ENCODE measurements around the gene GARIN5A. TPM values are rescaled to one million over a fixed set of nuclear protein-coding genes. Genes with fewer than 3 reads are reported as not detected.

GARIN5A gene
- total and polyA plus RNA-seq, 2 experiments from 2014 or later, result 13.3 to 25.0 TPM

- Histone ChIP-seq H3K27me3 (ENCODE audit: insufficient read depth) (peaks cover 9% of the 10 kb centered on the region), H3F3A (replicated peaks; ENCODE audit: low read depth) (peaks cover 7% of the 10 kb centered on the region; the same call in 1 of the 2 replicates), H3K36me3 (ENCODE audit: insufficient read depth) (no peaks in the 10 kb centered on the region), H3K79me2 (replicated peaks; ENCODE audit: insufficient read depth) (no peaks in the 10 kb centered on the region), H3K4me2 (no peak overlapping the region), H2AFZ (no peak overlapping the region), H4K20me1 (replicated peaks; ENCODE audit: insufficient read depth) (no peaks in the 10 kb centered on the region), H3K4me3 (no peak overlapping the region), H3K9me2 (ENCODE audit: insufficient read depth) (0 out of 2 replicates have a peak, but pooled peaks cover 3% of the 10 kb centered on the region), H3K27ac (ENCODE audit: low read depth) (no peak overlapping the region), H3K4me1 (ENCODE audit: insufficient read depth) (peaks cover 22% of the 10 kb centered on the region)
- peaks cover 36% of the 10 kb centered on the region for H3K9me3 Mint-ChIP-seq
- no peak overlapping the region for H3K27ac Mint-ChIP-seq
- peaks cover 16% of the 10 kb centered on the region for H3K4me1 Mint-ChIP-seq
- H3K27me3 Mint-ChIP-seq (ENCODE audit: insufficient read depth, low read depth, poor library complexity), result peaks cover 18% of the 10 kb centered on the region
- no peak overlapping the region for H3K4me3 Mint-ChIP-seq
- TF ChIP-seq EZH2phosphoT487 (IDR thresholded peaks at IDR 0.05; ENCODE audit: unreplicated experiment) (no peak), CTCF (conservative IDR thresholded peaks at IDR 0.05; ENCODE audit: low read depth in 2 of 2) (no peak), CREB1 (CRISPR knock-in tag; IDR thresholded peaks at IDR 0.05; ENCODE audit: low read depth) (no peak), POLR2AphosphoS5 (IDR thresholded peaks at IDR 0.05; ENCODE audit: low read depth) (no peak), STAT1 (IDR thresholded peaks at IDR 0.05; ENCODE audit: unreplicated experiment) (no peak), NANOG (IDR thresholded peaks at IDR 0.05; ENCODE audit: borderline replicate concordance) (no peak), REST (IDR thresholded peaks at IDR 0.05; ENCODE audit: unreplicated experiment) (no peak), ZNF114 (CRISPR knock-in tag; IDR thresholded peaks at IDR 0.05) (no peak), EZH2 (IDR thresholded peaks at IDR 0.05; ENCODE audit: low read depth, unreplicated experiment) (no peak), ZNF331 (CRISPR knock-in tag; IDR thresholded peaks at IDR 0.05; ENCODE audit: low read depth) (no peak), JUNB (IDR thresholded peaks at IDR 0.05; ENCODE audit: unreplicated experiment) (no peak)
- TF ChIP-seq, protein P1, sequence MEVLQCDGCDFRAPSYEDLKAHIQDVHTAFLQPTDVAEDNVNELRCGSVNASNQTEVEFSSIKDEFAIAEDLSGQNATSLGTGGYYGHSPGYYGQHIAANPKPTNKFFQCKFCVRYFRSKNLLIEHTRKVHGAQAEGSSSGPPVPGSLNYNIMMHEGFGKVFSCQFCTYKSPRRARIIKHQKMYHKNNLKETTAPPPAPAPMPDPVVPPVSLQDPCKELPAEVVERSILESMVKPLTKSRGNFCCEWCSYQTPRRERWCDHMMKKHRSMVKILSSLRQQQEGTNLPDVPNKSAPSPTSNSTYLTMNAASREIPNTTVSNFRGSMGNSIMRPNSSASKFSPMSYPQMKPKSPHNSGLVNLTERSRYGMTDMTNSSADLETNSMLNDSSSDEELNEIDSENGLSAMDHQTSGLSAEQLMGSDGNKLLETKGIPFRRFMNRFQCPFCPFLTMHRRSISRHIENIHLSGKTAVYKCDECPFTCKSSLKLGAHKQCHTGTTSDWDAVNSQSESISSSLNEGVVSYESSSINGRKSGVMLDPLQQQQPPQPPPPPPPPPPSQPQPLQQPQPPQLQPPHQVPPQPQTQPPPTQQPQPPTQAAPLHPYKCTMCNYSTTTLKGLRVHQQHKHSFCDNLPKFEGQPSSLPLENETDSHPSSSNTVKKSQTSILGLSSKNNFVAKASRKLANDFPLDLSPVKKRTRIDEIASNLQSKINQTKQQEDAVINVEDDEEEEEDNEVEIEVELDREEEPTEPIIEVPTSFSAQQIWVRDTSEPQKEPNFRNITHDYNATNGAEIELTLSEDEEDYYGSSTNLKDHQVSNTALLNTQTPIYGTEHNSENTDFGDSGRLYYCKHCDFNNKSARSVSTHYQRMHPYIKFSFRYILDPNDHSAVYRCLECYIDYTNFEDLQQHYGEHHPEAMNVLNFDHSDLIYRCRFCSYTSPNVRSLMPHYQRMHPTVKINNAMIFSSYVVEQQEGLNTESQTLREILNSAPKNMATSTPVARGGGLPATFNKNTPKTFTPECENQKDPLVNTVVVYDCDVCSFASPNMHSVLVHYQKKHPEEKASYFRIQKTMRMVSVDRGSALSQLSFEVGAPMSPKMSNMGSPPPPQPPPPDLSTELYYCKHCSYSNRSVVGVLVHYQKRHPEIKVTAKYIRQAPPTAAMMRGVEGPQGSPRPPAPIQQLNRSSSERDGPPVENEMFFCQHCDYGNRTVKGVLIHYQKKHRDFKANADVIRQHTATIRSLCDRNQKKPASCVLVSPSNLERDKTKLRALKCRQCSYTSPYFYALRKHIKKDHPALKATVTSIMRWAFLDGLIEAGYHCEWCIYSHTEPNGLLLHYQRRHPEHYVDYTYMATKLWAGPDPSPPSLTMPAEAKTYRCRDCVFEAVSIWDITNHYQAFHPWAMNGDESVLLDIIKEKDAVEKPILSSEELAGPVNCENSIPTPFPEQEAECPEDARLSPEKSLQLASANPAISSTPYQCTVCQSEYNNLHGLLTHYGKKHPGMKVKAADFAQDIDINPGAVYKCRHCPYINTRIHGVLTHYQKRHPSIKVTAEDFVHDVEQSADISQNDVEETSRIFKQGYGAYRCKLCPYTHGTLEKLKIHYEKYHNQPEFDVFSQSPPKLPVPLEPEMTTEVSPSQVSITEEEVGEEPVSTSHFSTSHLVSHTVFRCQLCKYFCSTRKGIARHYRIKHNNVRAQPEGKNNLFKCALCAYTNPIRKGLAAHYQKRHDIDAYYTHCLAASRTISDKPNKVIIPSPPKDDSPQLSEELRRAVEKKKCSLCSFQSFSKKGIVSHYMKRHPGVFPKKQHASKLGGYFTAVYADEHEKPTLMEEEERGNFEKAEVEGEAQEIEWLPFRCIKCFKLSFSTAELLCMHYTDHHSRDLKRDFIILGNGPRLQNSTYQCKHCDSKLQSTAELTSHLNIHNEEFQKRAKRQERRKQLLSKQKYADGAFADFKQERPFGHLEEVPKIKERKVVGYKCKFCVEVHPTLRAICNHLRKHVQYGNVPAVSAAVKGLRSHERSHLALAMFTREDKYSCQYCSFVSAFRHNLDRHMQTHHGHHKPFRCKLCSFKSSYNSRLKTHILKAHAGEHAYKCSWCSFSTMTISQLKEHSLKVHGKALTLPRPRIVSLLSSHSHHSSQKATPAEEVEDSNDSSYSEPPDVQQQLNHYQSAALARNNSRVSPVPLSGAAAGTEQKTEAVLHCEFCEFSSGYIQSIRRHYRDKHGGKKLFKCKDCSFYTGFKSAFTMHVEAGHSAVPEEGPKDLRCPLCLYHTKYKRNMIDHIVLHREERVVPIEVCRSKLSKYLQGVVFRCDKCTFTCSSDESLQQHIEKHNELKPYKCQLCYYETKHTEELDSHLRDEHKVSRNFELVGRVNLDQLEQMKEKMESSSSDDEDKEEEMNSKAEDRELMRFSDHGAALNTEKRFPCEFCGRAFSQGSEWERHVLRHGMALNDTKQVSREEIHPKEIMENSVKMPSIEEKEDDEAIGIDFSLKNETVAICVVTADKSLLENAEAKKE (CRISPR knock-in tag; IDR thresholded peaks at IDR 0.05), result no peak
- TF ChIP-seq, protein P2, sequence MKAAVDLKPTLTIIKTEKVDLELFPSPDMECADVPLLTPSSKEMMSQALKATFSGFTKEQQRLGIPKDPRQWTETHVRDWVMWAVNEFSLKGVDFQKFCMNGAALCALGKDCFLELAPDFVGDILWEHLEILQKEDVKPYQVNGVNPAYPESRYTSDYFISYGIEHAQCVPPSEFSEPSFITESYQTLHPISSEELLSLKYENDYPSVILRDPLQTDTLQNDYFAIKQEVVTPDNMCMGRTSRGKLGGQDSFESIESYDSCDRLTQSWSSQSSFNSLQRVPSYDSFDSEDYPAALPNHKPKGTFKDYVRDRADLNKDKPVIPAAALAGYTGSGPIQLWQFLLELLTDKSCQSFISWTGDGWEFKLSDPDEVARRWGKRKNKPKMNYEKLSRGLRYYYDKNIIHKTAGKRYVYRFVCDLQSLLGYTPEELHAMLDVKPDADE (IDR thresholded peaks at IDR 0.05), result no peak
- ATAC-seq (no peak), DNase-seq (ENCODE audit: low spot score) (no peak)
- peaks cover 16% of the 10 kb centered on the region for H3K36me3 Mint-ChIP-seq (ENCODE audit: low read depth)
Measured at GRCh38 chr19:50435221-50435620, 41.4 kb downstream of the GARIN5A start.
